Measurements from ENCODE around the gene ADISSP. TPM values are rescaled to one million over a fixed set of nuclear protein-coding genes. Genes with fewer than 3 reads are reported as not detected.
A peak's percentile ranks its signal among the peaks of the same experiment; 100 is the strongest.

The ADISSP gene
- total and polyA plus RNA-seq, 9 of the 15 experiments (the other 6 are each of a cell fraction or from before 2014, with no cell fraction given) = 1.4 to 70.6 (median 23.4) TPM

GRCh38 chr20:3808544-3808943, 41.0 kb upstream of the ADISSP start:
- Histone ChIP-seq H3K4me2 (ENCODE audit: insufficient read depth, low read length) (no peak overlapping the region), H3K27me3 (ENCODE audit: control insufficient read depth in 2 of 2, insufficient read depth in 2 of 2, low read length in 2 of 2) (no peaks in the 10 kb centered on the region), H3K9me3 (replicated peaks; ENCODE audit: control insufficient read depth, insufficient read depth, low read depth, low read length) (no peaks in the 10 kb centered on the region), H2AFZ (ENCODE audit: low read depth, low read length) (no peak overlapping the region), H3K79me2 (ENCODE audit: control insufficient read depth, insufficient read depth, low read length) (no peaks in the 10 kb centered on the region), H3K36me3 (ENCODE audit: control insufficient read depth, insufficient read depth, low read length) (peaks cover 24% of the 10 kb centered on the region; the same call in 2 of the 3 replicates), H3K9ac (ENCODE audit: insufficient read depth in 1 of 2, low read depth in 2 of 2, low read length in 2 of 2) (no peak overlapping the region), H4K20me1 (replicated peaks; ENCODE audit: control insufficient read depth, insufficient read depth, low read length) (no peaks in the 10 kb centered on the region), H3K27ac (ENCODE audit: extremely low read depth, low read depth, low read length) (no peak overlapping the region), H3K4me3 (no peak overlapping the region), H3K9me1 (ENCODE audit: control insufficient read depth, insufficient read depth, low read length) (no peaks in the 10 kb centered on the region), H3K4me1 (replicated peaks in 1 of 2; ENCODE audit: control insufficient read depth in 2 of 2, insufficient read depth in 2 of 2, low read length in 2 of 2) (peaks cover 20 to 23% of the 10 kb centered on the region in 2 experiments)
- ChIA-PET CTCF (ENCODE audit: low intra/inter-chr PET ratio) (no interaction called here), POLR2A (no interaction called here)
- ATAC-seq = no peak
- intact Hi-C loops (cut with micrococcal nuclease) (no loop called here), in situ Hi-C loops (cut with MboI) (no loop called here)
- TF ChIP-seq BCOR (IDR thresholded peaks at IDR 0.05) = peak; percentile 62; the same call in 1 of the 2 replicates
- TF ChIP-seq ZNF146 (CRISPR knock-in tag; IDR thresholded peaks at IDR 0.05; ENCODE audit: unreplicated experiment) = peak; percentile 93
- no peak for TF ChIP-seq PATZ1 (CRISPR knock-in tag; IDR thresholded peaks at IDR 0.05; ENCODE audit: borderline replicate concordance)
- no peak for TF ChIP-seq USF1 (CRISPR knock-in tag; IDR thresholded peaks at IDR 0.05)
- peak; percentile 70 for TF ChIP-seq RBM25 (IDR thresholded peaks at IDR 0.05; ENCODE audit: low read depth, low read length, severe bottlenecking)
- no peak for DNase-seq (ENCODE audit: extremely low read depth in 1 of 4, low spot score in 3 of 4)
- BruUV-seq (replicated peaks) = no TSS peak
- no peak for FAIRE-seq
- 80% methylated on average over 1 of the region's 3 CpGs for WGBS (ENCODE audit: insufficient coverage, low coverage, missing lambda C conversion rate)

Data from K562 (cell line).